Stimulated activated CD8-positive, alpha-beta memory T cell treated with anti-CD3 and anti-CD28 coated beads, Interleukin-4, amount 100 ng/mL, for 1 hour (primary cell): ENCODE results near the gene HEXIM1.

Experiments used
- DNase-seq, 2 donors: peaks; one replicate each; pipeline ENCODE4 v3.0.0-alpha.2; 2020; ENCODE audit warnings: low read depth in 2 of 2, low spot score in 1 of 2

Gene HEXIM1

DNA sequence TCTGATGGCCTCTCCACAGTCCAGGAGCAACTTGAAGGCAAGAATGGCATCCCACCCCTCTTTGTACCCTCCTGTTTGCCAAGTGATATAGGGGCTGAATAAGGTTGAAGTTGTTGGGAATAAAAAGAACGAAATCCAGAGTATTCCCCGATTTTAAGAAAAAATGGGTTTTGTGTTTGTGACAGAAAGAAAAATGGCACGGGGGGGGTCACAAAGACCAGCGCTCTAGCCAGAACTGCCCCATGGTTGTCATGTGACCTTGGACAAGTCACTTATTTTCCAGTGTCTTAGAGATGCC lies 1.7 kb upstream of the HEXIM1 start:
- DNase-seq: no peak

GRCh38 chr17:45146890-45147580 lies 1.2 kb upstream of the HEXIM1 start:
- no peak for DNase-seq

- DNase-seq: peak in 1 of 2 donors; percentile 45
These were observed 593 bp upstream of the HEXIM1 start for GRCh38 chr17:45147581-45148182.

- DNase-seq: peak in 1 of 2 donors; percentile 61
These were observed 878 bp downstream of the HEXIM1 start for GRCh38 chr17:45149037-45149668.

GRCh38 chr17:45149669-45150664 lies 1.7 kb downstream of the HEXIM1 start:
- no peak for DNase-seq

- DNase-seq: no peak
These were observed 2.9 kb downstream of the HEXIM1 start for GRCh38 chr17:45150911-45151809.

DNA sequence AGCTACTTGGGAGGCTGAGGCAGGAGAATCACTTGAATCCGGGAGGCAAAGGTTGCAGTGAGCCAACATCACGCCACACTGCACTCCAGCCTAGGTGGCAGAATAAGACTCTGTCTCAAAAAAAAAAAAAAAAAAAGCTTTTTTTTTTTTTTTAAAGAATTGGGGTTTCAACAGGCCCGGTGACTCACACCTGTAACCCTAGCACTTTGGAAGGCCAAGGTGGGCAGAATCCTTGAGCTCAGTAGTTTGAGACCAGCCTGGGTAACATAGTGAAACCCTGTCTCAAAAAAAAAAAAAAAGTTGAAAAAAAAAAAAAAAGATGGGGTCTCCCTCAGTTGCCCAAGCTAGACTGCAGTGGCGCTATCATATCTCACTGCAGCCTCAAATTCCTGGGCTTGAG lies 6.8 kb downstream of the HEXIM1 start:
- DNase-seq: no peak

DNA sequence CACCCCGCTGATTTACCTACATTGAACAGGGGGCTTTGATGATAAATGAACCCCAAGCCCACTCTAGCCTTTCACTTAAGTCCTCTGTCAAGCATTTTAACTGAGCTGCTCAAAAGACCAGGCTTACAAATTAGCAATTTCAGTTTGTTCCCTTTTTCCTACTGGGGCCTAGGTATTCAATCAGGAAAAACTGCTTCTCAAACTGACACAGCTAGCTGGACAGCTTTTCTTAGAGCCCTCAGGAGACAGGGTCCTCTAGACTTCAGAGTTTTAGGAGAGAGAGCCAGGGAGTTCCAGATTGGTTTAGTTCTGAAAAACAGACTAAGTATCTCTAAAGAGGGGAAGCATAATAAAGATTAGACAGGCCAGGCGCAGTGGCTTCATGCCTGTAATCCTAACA lies 7.2 kb downstream of the HEXIM1 start:
- DNase-seq: no peak

- no peak for DNase-seq
These were observed 8.0 kb downstream of the HEXIM1 start for GRCh38 chr17:45156242-45156641.

GRCh38 chr17:45160447-45161287 lies 12.4 kb downstream of the HEXIM1 start:
- DNase-seq: peak in 1 of 2 donors; percentile 37

DNA sequence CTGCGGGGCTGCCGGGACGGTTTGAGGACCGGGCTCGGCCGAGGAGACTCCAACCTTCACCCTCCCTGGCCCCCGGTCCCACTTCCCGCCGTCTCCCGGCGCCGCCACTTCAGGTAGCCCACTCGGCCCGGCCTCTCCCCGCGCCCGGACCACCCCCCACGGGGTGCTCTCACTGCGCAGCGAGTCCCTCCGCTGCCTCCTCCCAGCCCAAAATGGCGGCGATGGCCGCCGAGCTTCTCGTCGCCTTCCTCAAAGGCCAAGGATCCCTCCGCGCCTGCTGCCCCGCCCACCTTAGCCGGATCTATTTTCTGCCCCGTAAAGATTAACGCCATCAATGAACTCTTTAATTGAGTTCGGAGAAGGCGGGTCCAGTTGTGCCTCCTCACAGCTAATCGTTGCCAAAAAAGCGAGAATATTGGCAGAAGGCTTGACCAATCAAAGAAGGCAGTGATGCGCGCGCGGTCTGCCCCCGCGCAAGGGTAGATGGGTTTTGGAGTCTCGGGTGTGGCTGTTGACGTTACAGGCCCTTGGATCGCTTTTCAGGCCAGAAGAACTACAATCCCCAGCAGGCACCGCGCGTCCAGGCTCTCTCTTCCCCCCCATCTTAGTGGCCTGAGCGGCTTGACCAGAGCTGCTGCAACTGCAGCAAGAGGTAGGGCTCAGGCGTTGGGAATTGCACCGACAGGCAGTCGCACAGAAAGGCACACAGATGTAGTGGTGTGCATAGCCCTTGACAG lies 13.2 kb downstream of the HEXIM1 start, which contains the start of gene HEXIM2:
HEXIM2 (plus strand) TSS at position 588 of the 737 bp plus-strand sequence. CDS start 919 bp downstream, outside the sequence.
- DNase-seq: peak; percentile 91 to 95

GRCh38 chr17:45162025-45162687 lies 13.9 kb downstream of the HEXIM1 start:
- no peak for DNase-seq

DNA sequence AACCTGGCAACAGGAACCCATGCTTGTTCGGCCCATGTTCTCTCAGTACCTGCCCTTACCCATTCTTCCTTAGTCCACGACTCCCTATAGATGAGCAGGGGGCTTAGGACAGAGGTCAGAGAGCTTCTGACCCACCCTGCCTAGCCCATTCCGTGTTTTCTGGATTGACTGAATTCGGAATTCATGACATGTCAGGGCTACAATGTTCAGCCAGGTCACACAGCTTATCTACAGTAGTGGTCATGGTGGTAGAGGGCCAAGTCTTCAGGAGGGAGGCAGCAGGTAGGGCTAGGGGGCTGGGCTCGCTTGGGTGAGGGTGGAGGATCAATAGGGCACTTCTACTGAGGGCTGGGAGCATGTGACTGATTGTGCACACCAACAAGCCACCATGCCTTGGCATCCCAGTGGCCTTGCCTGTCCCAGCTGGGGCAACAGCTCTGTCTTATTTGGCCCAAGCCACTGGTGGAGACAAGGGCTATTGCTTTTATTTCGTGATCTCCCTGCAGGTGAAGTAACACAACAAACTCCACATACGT lies 16.5 kb downstream of the HEXIM1 start:
- DNase-seq: no peak

- DNase-seq: no peak
These were observed 20.9 kb downstream of the HEXIM1 start for GRCh38 chr17:45168991-45169752.

DNA sequence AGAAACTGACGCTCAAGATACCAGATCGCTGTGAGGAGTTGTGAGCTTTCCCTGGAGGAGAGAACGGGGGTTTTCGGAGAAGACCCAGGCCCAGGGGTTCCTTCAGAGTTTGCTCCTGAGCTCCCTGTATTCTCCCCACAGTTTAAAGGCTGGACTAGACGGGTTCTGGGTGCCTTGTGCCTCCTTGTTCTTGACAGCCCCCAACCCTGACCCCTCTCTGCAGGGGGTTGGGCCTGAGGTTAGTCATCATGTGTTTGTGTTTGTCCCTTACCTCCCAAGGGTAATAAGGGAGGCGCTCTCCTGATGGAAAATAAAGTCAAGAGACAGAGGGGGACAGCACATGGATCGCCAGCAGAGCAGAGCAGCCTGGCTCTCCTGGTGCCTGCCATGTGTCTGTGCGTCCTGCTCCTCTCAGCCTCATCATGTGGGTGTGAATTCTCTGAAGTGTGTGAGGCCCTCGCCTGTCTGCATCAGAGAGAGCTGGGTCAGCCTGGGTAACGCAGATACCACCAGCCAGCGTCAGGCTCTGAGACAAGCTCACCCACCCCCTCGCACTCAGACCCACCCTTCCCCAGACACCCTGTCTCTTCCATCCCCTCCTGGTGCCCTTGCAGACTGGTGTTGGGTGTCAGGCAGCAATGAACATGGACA lies 22.1 kb downstream of the HEXIM1 start:
- no peak for DNase-seq

- no peak for DNase-seq
These were observed 22.7 kb downstream of the HEXIM1 start for GRCh38 chr17:45170931-45171337.
